Esophagus muscularis mucosa (tissue), 4 donors: ENCODE data around the gene EYA2. TPM values are rescaled to one million over a fixed set of nuclear protein-coding genes. Genes with fewer than 3 reads are reported as not detected.

Source experiments
- DNase-seq: peaks from one replicate; pipeline ENCODE4 v3.0.0-alpha.2; 2017; ENCODE audit errors: extremely low spot score
- H3K27ac ChIP-seq, 4 donors: fragments of 200-600 bp; sonication (generic); replicated peaks in 1 of 4; 1 replicate in 3 of 4; 2 replicates in 1 of 4; pipeline ENCODE4 v1.5.1; 2016 to 2019; ENCODE audit warnings: mild to moderate bottlenecking in 1 of 4
- H3K27me3 ChIP-seq, 4 donors: fragments of 200-600 bp; sonication (generic); one replicate each; pipeline versions ENCODE4 v1.5.1 to v1.6.0; 2016 to 2019
- H3K36me3 ChIP-seq, 4 donors: fragments of 200-600 bp; sonication (generic); one replicate each; pipeline ENCODE4 v1.5.1; 2016 to 2019
- H3K4me1 ChIP-seq, 4 donors: fragments of 200-600 bp; sonication (generic); one replicate each; pipeline ENCODE4 v1.5.1; 2016 to 2019
- H3K4me3 ChIP-seq, 4 donors: fragments of 200-600 bp; sonication (generic); 1 replicate in 2 of 4; 2 replicates in 2 of 4; pipeline ENCODE4 v1.5.1; 2016 to 2019; ENCODE audit warnings: mild to moderate bottlenecking in 4 of 4, moderate library complexity in 1 of 4
- H3K9me3 ChIP-seq, 4 donors: fragments of 200-600 bp; sonication (generic); 1 replicate in 3 of 4; 2 replicates in 1 of 4; pipeline ENCODE4 v1.5.1; 2016 to 2019
- CTCF ChIP-seq, 3 experiments: fragments of 200-600 bp in 2 of 3; fragments of 450-650 bp in 1 of 3; sonication (generic) in 2 of 3; IDR thresholded peaks; one replicate each; pipeline ENCODE4 v1.5.1; 2017 to 2019; ENCODE audit warnings: antibody characterized with exemption in 3 of 3, mild to moderate bottlenecking in 2 of 3, moderate library complexity in 1 of 3
- EP300 ChIP-seq: sonication (generic); formaldehyde crosslinking; IDR thresholded peaks from one replicate; pipeline ENCODE4 v1.6.1; 2017; ENCODE audit warnings: antibody characterized with exemption
- POLR2A ChIP-seq: fragments of 450-650 bp; IDR thresholded peaks from one replicate; pipeline ENCODE4 v1.6.1; 2017; ENCODE audit warnings: antibody characterized with exemption, moderate library complexity, mild to moderate bottlenecking, low read depth
- POLR2AphosphoS5 ChIP-seq, 2 donors: sonication (generic); formaldehyde crosslinking; IDR thresholded peaks; one replicate each; pipeline ENCODE4 v1.6.1; 2017; ENCODE audit warnings: antibody characterized with exemption in 2 of 2
- WGBS: methylation state at CpG from one replicate; pipeline ENCODE4 v1.1.5; 2018; 5-methylcytosine and 5-hydroxymethylcytosine counted together
- intact Hi-C: fragments of 100-400 bp; cut with DNase I; formaldehyde crosslinking; loops from one replicate; pipeline ENCODE4 v1.15.1; 2023
- total RNA-seq, 4 donors: library from RNA; depleted of rRNA; stranded (reverse); fragments of >200 nt; gene quantifications; one replicate each; pipeline versions ENCODE4 v1.1.0 to v1.2.1, GENCODE V29; 2016

Gene EYA2
- total RNA-seq, 4 donors from 2014 or later, result 1.2 to 5.9 (median 4.2) TPM

GRCh38 chr20:47062226-47062890 is 167.7 kb downstream of the EYA2 start:
- intact Hi-C loops, result no loop called here
- H3K9me3 ChIP-seq, result peaks cover 0 to 8% (median 4%) of the 10 kb centered on the region in 4 donors
- no peak for DNase-seq
- no peak for TF ChIP-seq CTCF (IDR thresholded peaks at IDR 0.05)
- TF ChIP-seq POLR2AphosphoS5 (IDR thresholded peaks at IDR 0.05), result no peak
- H3K36me3 ChIP-seq, result no peaks in the 10 kb centered on the region
- 81% methylated on average over 14 of the region's 14 CpGs for WGBS
- H3K4me1 ChIP-seq, result no peaks in the 10 kb centered on the region
- no peaks in the 10 kb centered on the region for H3K27me3 ChIP-seq
- H3K4me3 ChIP-seq, result no peak overlapping the region
- no peak overlapping the region for H3K27ac ChIP-seq

GRCh38 chr20:47063407-47063806 is 168.8 kb downstream of the EYA2 start:
- Histone ChIP-seq H3K9me3 (peaks cover 0 to 19% (median 14%) of the 10 kb centered on the region in 4 donors), H3K36me3 (no peaks in the 10 kb centered on the region), H3K27me3 (no peaks in the 10 kb centered on the region), H3K27ac (no peak overlapping the region), H3K4me3 (no peak overlapping the region), H3K4me1 (no peaks in the 10 kb centered on the region)
- 58% methylated on average over 2 of the region's 2 CpGs for WGBS
- intact Hi-C loops, result no loop called here
- TF ChIP-seq POLR2A (no peak), POLR2AphosphoS5 (IDR thresholded peaks at IDR 0.05) (no peak), CTCF (IDR thresholded peaks at IDR 0.05) (no peak), EP300 (no peak)
- no peak for DNase-seq

GRCh38 chr20:47063808-47064207 is 169.2 kb downstream of the EYA2 start:
- Histone ChIP-seq H3K4me3 (no peak overlapping the region), H3K27me3 (no peaks in the 10 kb centered on the region), H3K9me3 (peaks cover 0 to 23% (median 18%) of the 10 kb centered on the region in 4 donors), H3K4me1 (no peaks in the 10 kb centered on the region), H3K36me3 (no peaks in the 10 kb centered on the region), H3K27ac (no peak overlapping the region)
- intact Hi-C loops, result no loop called here
- no peak for DNase-seq
- 92% methylated on average over 3 of the region's 3 CpGs for whole genome bisulfite sequencing
- TF ChIP-seq CTCF (IDR thresholded peaks at IDR 0.05) (no peak), EP300 (no peak), POLR2AphosphoS5 (IDR thresholded peaks at IDR 0.05) (no peak), POLR2A (no peak)

GRCh38 chr20:47066484-47067270 is 172.0 kb downstream of the EYA2 start:
- 46% methylated on average over 4 of the region's 4 CpGs for WGBS
- TF ChIP-seq POLR2A, result no peak
- TF ChIP-seq POLR2AphosphoS5 (IDR thresholded peaks at IDR 0.05), result no peak
- no peak for TF ChIP-seq CTCF (IDR thresholded peaks at IDR 0.05)
- no peak for TF ChIP-seq EP300
- intact Hi-C loops, result no loop called here
- H3K27me3 ChIP-seq, result no peaks in the 10 kb centered on the region
- peaks cover 0 to 28% (median 21%) of the 10 kb centered on the region in 4 donors for H3K9me3 ChIP-seq
- H3K4me1 ChIP-seq, result no peaks in the 10 kb centered on the region
- no peak overlapping the region for H3K27ac ChIP-seq
- no peak overlapping the region for H3K4me3 ChIP-seq
- H3K36me3 ChIP-seq, result no peaks in the 10 kb centered on the region
- DNase-seq, result no peak
